Measurements from ENCODE around the gene BST1.

GRCh38 chr4:15668566-15669435 is 34.1 kb upstream of the BST1 start:
- TF ChIP-seq GABPA (IDR thresholded peaks at IDR 0.05; ENCODE audit: low read depth) (no peak), CTCF (IDR thresholded peaks at IDR 0.05; ENCODE audit: insufficient read depth, low read length) (no peak), POLR2AphosphoS5 (IDR thresholded peaks at IDR 0.05; ENCODE audit: low read depth) (no peak), REST (IDR thresholded peaks at IDR 0.05; ENCODE audit: insufficient replicate concordance, low read depth) (no peak)

Data from HL-60 (cell line).